NCI-H526 treated with DMSO at 0.1 percent for 48 hours (cell line): ENCODE results near the gene GJA3.

Experiments used
- DNase-seq: peaks from one replicate; lab custom pipeline; 2025; lab: John Stamatoyannopoulos, UW

The GJA3 gene

GRCh38 chr13:20160306-20161274 is at the start of gene GJA3:
TSS of gene GJA3 (minus strand) at chr13:20161052. CDS start at chr13:20143288, 17,764 bp downstream.
- no peak for DNase-seq

- DNase-seq = no peak
Measured at GRCh38 chr13:20209948-20210347, 49.1 kb upstream of the GJA3 start.

GRCh38 chr13:20206698-20207235 is 45.9 kb upstream of the GJA3 start:
- DNase-seq = no peak

GRCh38 chr13:20206065-20206697 is 45.3 kb upstream of the GJA3 start:
- DNase-seq = no peak

- peak; percentile 30 for DNase-seq
Measured at GRCh38 chr13:20198781-20199180, 37.9 kb upstream of the GJA3 start.

- DNase-seq = peak; percentile 62
Measured at GRCh38 chr13:20197361-20197834, 36.5 kb upstream of the GJA3 start.

- DNase-seq = no peak
Measured at GRCh38 chr13:20195801-20196200, 34.9 kb upstream of the GJA3 start.

- no peak for DNase-seq
Measured at GRCh38 chr13:20193907-20194631, 33.2 kb upstream of the GJA3 start.

- no peak for DNase-seq
Measured at GRCh38 chr13:20193162-20193906, 32.5 kb upstream of the GJA3 start.

- DNase-seq = no peak
Measured at GRCh38 chr13:20192836-20193161, 31.9 kb upstream of the GJA3 start, which contains the start of gene GJB2. TSS of gene GJB2 (minus strand) at chr13:20192938. CDS start at chr13:20189581, 3,357 bp downstream.

GRCh38 chr13:20192158-20192835 is 31.4 kb upstream of the GJA3 start:
- peak; percentile 25 for DNase-seq

GRCh38 chr13:20191311-20192157 is 30.7 kb upstream of the GJA3 start:
- no peak for DNase-seq

GRCh38 chr13:20190481-20191310 is 29.8 kb upstream of the GJA3 start:
- no peak for DNase-seq

- no peak for DNase-seq
Measured at GRCh38 chr13:20190076-20190475, 29.2 kb upstream of the GJA3 start.

GRCh38 chr13:20188667-20189553 is 28.1 kb upstream of the GJA3 start:
- DNase-seq = no peak

GRCh38 chr13:20186771-20187170 is 25.9 kb upstream of the GJA3 start:
- DNase-seq = no peak

GRCh38 chr13:20185366-20186056 is 24.7 kb upstream of the GJA3 start:
- no peak for DNase-seq
